Smooth muscle cell (in vitro differentiated cells): ENCODE data around the gene FUT8. TPM values are rescaled to one million over a fixed set of nuclear protein-coding genes. Genes with fewer than 3 reads are reported as not detected.
"Not testable (repeated sequence)": the region's sequence is repeated elsewhere in the genome, so short reads cannot be mapped to it uniquely, and the experiment has no call there.

Source experiments
- DNase-seq: peaks from one replicate; lab custom pipeline; 2025; ENCODE audit not compliant: unreplicated experiment; lab: John Stamatoyannopoulos, UW
- H2AFZ ChIP-seq: fragments of 200-600 bp; sonication (generic); 2 replicates; pipeline ENCODE4 v1.6.0; 2016; ENCODE audit warnings: antibody characterized with exemption, low read depth, mild to moderate bottlenecking
- H3F3A ChIP-seq: fragments of 200-600 bp; sonication (generic); 2 replicates; pipeline ENCODE4 v1.6.0; 2017; ENCODE audit warnings: antibody characterized with exemption, low read depth
- H3K27ac ChIP-seq: fragments of 200-600 bp; sonication (generic); 2 replicates; pipeline ENCODE4 v1.5.1; 2016; ENCODE audit warnings: low read depth, mild to moderate bottlenecking
- H3K27me3 ChIP-seq: fragments of 200-600 bp; sonication (generic); 2 replicates; pipeline ENCODE4 v1.6.1; 2016; ENCODE audit warnings: low read depth, mild to moderate bottlenecking
- H3K36me3 ChIP-seq: fragments of 200-600 bp; sonication (generic); 2 replicates; pipeline ENCODE4 v1.5.1; 2016; ENCODE audit warnings: low read depth
- H3K4me1 ChIP-seq: fragments of 200-600 bp; sonication (generic); 2 replicates; pipeline ENCODE4 v1.5.1; 2016; ENCODE audit warnings: low read depth
- H3K4me2 ChIP-seq: fragments of 200-600 bp; sonication (generic); 2 replicates; pipeline ENCODE4 v1.6.0; 2016; ENCODE audit warnings: mild to moderate bottlenecking
- H3K4me3 ChIP-seq: fragments of 200-600 bp; sonication (generic); 2 replicates; pipeline ENCODE4 v1.5.1; 2016; ENCODE audit warnings: mild to moderate bottlenecking
- H3K79me2 ChIP-seq: fragments of 200-600 bp; sonication (generic); 2 replicates; pipeline ENCODE4 v1.6.0; 2016; ENCODE audit warnings: low read depth, mild to moderate bottlenecking
- H3K9ac ChIP-seq: fragments of 200-600 bp; sonication (generic); 2 replicates; pipeline ENCODE4 v1.6.0; 2016; ENCODE audit warnings: low read depth
- H3K9me3 ChIP-seq: fragments of 200-600 bp; sonication (generic); replicated peaks from 2 replicates; pipeline ENCODE4 v1.5.1; 2016; ENCODE audit warnings: low read depth
- H4K20me1 ChIP-seq: fragments of 200-600 bp; sonication (generic); 2 replicates; pipeline ENCODE4 v1.6.0; 2016; ENCODE audit warnings: low read depth
- CTCF ChIP-seq: fragments of 200-600 bp; sonication (generic); IDR thresholded peaks from 2 replicates; pipeline ENCODE4 v1.5.1; 2017; ENCODE audit warnings: borderline replicate concordance, mild to moderate bottlenecking, antibody characterized with exemption; ENCODE audit not compliant: insufficient read depth, poor library complexity, severe bottlenecking
- whole genome bisulfite sequencing: methylation state at CpG from one replicate; pipeline ENCODE4 v1.1.7; 2016; ENCODE audit warnings: low lambda C conversion rate; 5-methylcytosine and 5-hydroxymethylcytosine counted together
- polyA plus RNA-seq: library from polyadenylated mRNA; unstranded; fragments of >200 nt; fragmentation: Nextera tagmentation; extraction: Ambion mirVana; gene quantifications from 2 replicates; pipeline ENCODE4 v1.2.1, GENCODE V29; 2016
- total RNA-seq: library from RNA; depleted of rRNA; stranded (reverse); fragments of >200 nt; gene quantifications from 2 replicates; pipeline ENCODE4 v1.2.3, GENCODE V29; 2014

FUT8 gene
- total and polyA plus RNA-seq, 2 experiments from 2014 or later = 12.8 to 50.2 TPM

GRCh38 chr14:65685572-65685971, 273.0 kb downstream of the FUT8 start:
- Histone ChIP-seq H3K4me3 (no peak overlapping the region), H3K4me2 (no peak overlapping the region), H3K27me3 (no peaks in the 10 kb centered on the region), H3F3A (no peaks in the 10 kb centered on the region), H4K20me1 (no peaks in the 10 kb centered on the region), H3K9ac (no peak overlapping the region), H3K27ac (no peak overlapping the region), H3K36me3 (no peaks in the 10 kb centered on the region), H3K4me1 (peaks cover 9% of the 10 kb centered on the region), H3K9me3 (no peaks in the 10 kb centered on the region), H2AFZ (no peak overlapping the region), H3K79me2 (no peaks in the 10 kb centered on the region)
- WGBS = 94% methylated on average over 2 of the region's 2 CpGs
- DNase-seq = no peak
- no peak for TF ChIP-seq CTCF

- Histone ChIP-seq H3F3A (no peaks in the 10 kb centered on the region), H3K4me3 (no peak overlapping the region), H3K9me3 (no peaks in the 10 kb centered on the region), H3K9ac (no peak overlapping the region), H3K27ac (no peak overlapping the region), H3K4me2 (no peak overlapping the region), H3K79me2 (no peaks in the 10 kb centered on the region), H2AFZ (no peak overlapping the region), H3K4me1 (peaks cover 13% of the 10 kb centered on the region), H3K27me3 (no peaks in the 10 kb centered on the region), H4K20me1 (no peaks in the 10 kb centered on the region), H3K36me3 (no peaks in the 10 kb centered on the region)
- no peak for DNase-seq
- no peak for TF ChIP-seq CTCF
Observed at GRCh38 chr14:65686761-65687160, 274.2 kb downstream of the FUT8 start.

- TF ChIP-seq CTCF = no peak
- Histone ChIP-seq H3K4me3 (no peak overlapping the region), H3K36me3 (no peaks in the 10 kb centered on the region), H2AFZ (no peak overlapping the region), H3K9ac (no peak overlapping the region), H3K4me1 (peaks cover 13% of the 10 kb centered on the region), H3K79me2 (no peaks in the 10 kb centered on the region), H3F3A (no peaks in the 10 kb centered on the region), H3K4me2 (no peak overlapping the region), H4K20me1 (no peaks in the 10 kb centered on the region), H3K9me3 (no peaks in the 10 kb centered on the region), H3K27me3 (no peaks in the 10 kb centered on the region), H3K27ac (no peak overlapping the region)
- no peak for DNase-seq
Observed at GRCh38 chr14:65689070-65689469, 276.5 kb downstream of the FUT8 start.

GRCh38 chr14:65692566-65692965, 280.0 kb downstream of the FUT8 start:
- H3K79me2 ChIP-seq, H3K9ac ChIP-seq, H3K9me3 ChIP-seq, H3K4me3 ChIP-seq, H3K27me3 ChIP-seq, H4K20me1 ChIP-seq, DNase-seq, H3K36me3 ChIP-seq, H3K27ac ChIP-seq, H2AFZ ChIP-seq, H3F3A ChIP-seq, H3K4me2 ChIP-seq, H3K4me1 ChIP-seq: not testable (repeated sequence)
- WGBS = 99% methylated on average over 21 of the region's 31 CpGs
